HG03558 (cell line): ENCODE measurements around the gene DIS3L2.
"Not testable (repeated sequence)": the region's sequence is repeated elsewhere in the genome, so short reads cannot be mapped to it uniquely, and the experiment has no call there.

Experiments used
- ATAC-seq: cut with Tn5 transposase; IDR thresholded peaks from one replicate; pipeline ENCODE4 v1.9.1; 2021; ENCODE audit warnings: moderate number of reproducible peaks; ENCODE audit not compliant: unreplicated experiment; ENCODE audit errors: extremely low read depth

The DIS3L2 gene

GRCh38 chr2:232326274-232327104, 365.0 kb downstream of the DIS3L2 start:
- ATAC-seq, result not testable (repeated sequence)

DNA sequence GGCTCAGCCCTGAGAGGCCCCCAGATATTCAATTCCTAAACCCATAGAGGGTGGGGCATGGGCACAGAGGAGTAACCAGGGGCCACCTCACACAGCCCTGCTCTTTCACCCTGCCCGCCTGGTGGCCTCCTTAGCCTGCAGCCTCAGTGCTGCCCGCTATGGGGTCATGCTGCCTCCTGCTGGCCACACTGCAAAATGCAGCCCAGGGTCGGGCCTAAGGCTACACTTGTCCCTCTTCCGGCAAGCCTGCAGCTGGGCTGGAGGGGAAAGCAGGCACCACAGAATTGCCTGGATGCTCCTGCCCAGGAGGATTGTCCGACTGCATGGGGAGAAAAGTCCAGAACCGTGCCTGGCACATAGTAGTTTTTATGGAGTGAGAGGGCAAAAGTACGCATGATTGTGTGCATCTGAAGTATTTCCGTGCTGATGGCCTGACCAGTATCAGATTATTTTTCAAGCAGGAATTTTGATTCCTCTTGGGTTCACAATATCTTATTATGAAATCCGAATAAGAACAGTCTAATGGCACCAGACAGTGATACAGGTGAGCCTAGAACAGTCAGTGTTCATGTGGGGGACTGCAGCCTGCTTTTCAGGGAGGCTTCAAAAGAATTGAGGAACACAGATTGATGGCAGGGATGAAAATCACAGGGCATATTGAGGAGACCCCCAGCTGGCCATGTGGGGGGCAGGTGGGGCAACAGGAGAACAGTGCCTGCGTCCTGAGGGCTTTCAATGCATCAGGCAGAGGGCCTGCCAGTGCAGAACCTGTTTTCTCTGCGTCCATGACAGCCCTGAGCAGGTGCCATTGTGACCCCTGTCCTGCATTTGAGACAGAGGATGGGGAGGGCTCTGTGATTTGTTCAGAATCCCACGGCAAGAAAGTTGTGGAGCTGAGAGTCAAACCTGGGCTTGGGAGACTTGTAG, 365.9 kb downstream of the DIS3L2 start:
- no peak for ATAC-seq

DNA sequence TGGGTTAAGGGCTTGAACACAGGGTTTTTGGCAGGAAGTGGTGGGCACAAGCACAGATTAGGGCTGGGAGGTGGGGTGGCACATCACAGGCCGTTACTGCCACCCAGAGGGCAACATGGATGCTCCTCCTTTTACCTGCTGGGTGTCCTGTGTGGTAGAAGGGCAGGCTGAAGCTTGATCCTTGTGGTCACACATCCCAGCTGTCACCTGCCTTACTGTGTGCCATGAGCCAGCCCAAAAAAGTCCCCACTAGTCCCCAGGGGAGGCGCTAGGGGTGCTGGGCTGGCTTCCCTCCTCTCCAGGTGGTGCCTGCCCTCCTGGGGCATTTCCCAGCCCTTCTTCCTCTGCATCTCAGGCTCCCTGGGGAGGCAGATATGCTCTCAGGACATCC, 366.5 kb downstream of the DIS3L2 start:
- no peak for ATAC-seq

DNA sequence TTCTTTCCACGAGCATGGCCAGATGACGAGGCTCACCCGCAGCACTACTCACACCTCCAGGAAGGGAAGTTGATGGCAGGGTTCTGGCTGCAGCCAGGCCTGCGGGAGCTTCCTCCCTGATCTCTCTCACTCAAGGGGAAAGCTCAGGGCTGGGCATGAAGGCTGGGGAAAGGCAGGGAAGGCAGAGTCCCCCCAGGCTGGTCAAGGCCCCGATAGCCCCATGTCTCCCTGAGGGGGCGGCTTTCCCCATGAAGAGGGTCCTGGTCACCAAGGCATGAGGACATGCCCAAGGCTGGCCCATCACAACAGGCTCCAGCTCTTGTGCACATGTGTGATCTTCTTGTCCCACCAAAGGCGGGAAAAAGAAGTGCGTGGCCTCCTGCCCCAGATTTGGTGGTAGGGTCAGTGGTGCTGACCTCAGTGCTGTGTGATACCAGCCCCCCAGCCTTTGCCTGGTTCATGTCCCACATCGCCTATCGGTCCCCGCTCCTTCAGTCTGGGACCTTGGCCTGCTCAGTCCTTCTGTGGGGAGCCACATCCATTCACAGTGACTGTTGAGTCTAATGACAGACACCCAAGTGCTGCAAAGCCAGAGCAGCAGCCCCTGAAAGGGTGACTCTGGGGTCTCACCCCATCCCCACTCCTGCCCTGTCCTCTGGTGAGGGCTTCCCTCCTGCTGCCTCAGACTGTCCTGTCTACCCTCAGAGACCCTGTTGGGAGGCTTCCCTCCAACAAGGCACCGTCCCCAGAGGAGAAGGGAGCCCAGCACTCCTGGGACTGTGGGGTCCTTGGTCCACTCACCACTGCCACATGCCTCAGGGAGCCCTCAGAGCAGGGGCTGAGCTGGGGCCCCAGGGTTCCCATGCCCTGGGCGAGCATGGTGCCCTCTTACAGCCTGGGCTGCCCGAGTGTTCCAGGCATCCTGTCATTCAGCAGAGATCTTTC, 367.3 kb downstream of the DIS3L2 start:
- no peak for ATAC-seq

DNA sequence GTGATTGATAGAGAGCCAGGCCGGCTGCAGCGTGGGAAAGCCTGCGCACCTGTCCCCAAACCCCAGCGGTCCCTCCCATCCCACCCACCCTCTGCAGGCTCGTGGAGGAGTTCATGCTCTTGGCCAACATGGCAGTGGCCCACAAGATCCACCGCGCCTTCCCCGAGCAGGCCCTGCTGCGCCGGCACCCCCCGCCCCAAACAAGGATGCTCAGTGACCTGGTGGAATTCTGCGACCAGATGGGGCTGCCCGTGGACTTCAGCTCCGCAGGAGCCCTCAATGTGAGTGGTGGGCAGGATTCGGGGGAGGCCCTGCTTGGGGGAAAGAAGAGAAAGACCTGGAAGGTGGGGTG, 368.2 kb downstream of the DIS3L2 start:
- no peak for ATAC-seq

DNA sequence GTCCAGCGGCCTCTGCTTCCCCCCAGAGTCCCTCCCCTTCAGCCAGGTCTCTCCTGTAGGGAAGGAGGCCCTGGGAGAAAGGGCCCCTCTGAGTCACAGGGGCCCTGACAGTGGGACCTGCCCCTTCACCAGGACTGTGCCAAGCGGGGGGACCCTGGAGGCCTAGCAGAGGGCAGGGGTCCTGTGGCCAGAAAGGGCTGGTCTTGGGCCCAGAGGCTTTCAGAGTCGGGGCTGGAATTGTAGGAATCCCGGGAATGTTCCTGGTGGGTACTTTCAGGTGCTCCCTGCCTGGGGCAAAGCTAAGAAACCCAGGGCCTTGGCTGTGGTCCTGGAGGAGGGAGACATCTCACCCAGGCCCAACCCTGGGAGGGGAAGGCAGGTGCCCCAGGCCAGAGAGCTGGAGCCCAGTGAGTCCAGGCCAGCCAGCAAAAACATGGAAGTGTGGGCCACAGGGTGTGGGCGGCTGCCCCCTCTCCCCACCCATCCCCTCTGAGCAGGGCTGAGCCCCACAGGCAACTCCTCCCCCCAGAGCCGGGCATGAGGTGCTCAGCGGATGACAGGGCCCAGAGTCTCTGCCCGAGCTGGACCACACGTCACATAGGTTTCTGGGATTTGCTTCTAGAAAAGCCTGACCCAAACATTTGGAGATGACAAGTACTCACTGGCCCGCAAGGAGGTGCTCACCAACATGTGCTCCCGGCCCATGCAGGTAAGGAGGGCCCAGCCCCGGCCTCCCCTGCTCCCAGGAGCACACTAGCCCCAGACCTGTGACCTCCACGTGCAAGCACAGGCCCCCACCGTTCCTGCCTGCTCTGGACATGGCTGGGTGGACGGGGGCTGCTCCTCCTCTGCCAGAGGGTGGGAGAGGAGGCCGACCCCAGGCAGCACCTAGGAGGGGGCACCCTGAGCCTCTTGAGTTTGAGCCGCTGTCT, 368.8 kb downstream of the DIS3L2 start:
- no peak for ATAC-seq

DNA sequence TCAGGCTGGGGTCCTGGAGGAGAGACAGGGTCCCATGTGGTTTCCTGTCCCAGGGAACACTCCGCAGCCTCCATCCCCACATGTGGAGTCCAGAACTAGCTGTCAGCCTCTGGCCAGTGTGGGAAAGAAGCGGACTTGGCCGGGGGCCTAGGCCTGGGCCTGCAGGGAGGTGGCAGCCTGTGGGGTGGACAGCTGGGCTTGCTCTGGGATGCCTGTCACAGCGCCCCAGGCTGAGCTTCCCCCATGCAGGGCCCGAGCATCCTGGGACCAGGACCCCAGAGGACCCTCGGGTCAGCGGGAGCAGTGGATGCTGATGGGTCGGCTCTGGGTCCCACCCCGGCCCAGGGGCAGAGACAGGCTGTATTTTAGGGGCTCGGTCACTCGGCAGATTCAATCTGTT, 369.5 kb downstream of the DIS3L2 start:
- ATAC-seq, result not testable (repeated sequence)

DNA sequence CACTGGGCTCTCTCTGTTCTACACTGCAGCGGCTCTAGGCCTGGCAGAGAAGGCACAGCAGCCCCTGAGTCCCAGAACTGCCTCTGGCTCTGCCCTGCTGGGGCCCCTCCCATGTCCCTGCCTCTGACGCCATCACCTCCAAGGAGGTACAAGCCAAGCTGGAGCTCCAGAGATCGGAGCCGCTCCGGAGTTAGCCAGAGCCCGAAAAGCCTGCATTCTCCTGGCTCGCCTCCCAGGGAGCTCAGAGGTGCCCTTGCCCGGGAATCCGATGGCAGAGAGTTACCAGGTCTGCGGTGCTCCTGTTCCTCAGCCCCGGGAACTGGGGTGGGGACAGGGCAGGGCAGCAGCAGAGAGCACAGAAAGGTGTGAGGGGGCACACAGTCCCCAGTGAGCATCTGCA, 370.1 kb downstream of the DIS3L2 start:
- not testable (repeated sequence) for ATAC-seq

DNA sequence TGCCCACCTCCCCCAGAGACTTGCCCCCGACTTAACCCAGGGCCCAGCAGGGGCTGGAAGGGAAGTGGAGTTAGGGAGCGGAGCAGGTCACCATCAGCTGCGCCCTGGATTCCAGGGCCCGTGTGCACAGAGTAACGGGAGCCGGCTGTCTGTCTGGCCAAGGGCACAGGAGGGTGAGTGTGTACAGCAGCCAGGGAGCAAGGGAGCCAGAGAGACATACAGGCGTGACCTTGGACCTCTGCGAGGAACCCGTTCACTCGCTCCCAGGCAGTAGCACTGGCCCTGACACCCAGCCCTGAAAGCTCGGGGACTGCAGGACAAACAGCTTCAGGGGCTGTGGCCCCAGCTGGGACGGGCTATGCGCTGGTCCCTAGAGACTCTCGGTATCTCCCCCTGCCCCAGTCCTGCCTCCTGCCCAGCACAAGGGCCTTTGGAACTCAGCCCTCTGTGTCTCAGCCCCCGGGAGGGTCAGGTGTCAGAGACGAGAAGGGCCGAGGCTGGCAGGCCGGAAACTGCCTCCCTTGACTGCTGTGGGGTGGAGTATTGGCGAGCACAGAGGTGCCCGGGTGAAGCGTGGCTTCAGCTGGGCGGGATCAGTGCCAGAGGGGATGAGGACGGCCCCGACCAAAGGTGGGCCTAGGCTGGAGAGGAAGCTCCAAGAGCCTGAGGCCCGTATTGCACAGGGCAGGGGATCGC, 370.9 kb downstream of the DIS3L2 start:
- ATAC-seq, result not testable (repeated sequence)

DNA sequence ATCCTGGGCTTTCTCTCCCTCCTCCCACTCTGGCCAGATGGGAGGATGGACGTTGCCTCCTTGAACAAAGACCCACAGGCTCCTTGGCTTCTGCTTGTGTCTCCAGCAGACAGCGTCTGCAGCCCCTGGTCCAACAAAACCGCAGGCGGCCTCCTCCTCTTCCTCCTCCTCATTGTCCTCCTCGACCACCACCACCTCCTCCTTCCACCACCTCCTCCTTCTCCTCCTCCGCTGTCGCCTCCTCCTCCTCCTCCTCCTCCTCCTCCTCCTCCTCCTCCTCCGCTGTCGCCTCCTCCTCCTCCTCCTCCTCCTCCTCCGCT, 371.4 kb downstream of the DIS3L2 start:
- ATAC-seq, result no peak

DNA sequence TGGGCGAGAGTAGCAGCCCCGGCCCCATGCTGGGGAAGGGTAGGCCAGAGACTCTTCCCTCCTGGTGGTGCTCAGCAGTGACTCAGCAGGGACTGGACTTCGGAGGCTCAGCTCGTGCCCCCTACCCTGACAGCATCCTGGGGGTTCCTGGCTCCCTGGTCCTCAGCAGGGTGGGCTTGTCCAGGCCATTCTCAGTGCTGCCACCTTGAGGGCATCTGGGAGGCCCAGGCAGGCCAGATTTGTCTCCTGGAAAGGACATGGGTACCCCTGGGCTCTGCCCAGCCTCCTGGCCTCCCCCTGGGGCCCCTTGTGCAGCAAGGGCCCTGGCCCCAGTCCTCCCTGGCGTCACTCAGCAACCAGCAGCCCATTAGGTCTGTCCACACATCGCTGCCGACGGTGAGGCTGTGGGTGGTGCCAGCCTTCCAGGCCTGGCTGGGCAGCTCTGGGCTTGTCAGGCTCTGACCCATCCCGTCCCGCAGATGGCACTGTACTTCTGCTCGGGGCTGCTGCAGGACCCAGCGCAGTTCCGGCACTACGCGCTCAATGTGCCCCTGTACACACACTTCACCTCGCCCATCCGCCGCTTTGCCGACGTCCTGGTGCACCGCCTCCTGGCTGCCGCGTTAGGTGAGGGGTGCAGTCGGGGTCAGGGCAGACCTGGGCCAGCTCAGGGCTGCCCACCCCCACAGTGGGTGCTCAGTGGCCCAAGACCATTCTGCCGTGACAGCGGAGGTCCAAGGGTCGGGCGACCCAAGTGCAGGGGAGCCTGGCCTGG, 372.0 kb downstream of the DIS3L2 start:
- ATAC-seq, result no peak

- ATAC-seq, result not testable (repeated sequence)
Measured at GRCh38 chr2:232334136-232334884, 372.8 kb downstream of the DIS3L2 start.

DNA sequence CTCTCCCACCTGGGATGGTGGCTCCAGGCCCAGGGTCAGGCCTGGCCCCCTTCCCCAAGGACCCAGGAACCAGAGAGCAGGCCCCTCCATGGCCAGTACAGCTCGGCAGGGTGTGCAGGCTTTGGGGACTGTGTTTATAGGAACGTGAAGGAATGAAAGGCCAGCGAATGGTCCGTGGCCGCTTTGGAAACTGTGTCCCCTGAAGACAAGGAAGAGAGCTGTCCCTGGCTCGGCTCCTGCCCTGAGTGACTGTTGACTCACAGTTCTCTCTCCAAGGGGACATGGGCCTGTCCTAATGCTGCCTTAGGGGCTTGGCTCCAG, 373.3 kb downstream of the DIS3L2 start:
- not testable (repeated sequence) for ATAC-seq

GRCh38 chr2:232335206-232335858, 373.8 kb downstream of the DIS3L2 start:
- ATAC-seq, result not testable (repeated sequence)

DNA sequence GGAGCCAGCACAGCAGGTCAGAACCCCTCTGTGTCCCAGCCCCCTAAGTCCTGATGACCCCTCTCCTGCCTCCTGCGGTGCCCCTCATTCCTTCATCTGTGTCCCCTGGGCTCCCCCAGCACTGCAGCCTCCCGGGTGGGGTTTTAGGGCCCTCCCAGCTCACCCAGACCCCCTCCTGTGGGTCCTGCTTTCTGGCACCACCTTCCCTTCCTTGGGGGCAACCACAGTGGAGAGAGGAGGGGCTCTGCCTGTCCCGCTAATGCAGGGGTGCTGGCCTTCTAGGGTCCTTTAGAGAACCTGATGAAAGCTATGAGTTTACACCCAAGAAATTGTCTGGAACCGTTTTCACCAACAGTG, 374.3 kb downstream of the DIS3L2 start:
- no peak for ATAC-seq

- no peak for ATAC-seq
Measured at GRCh38 chr2:232336241-232336736, 374.8 kb downstream of the DIS3L2 start.
